HL-60 (cell line): ENCODE data around the gene DNAAF1.

ENCODE experiments used
- POLR2AphosphoS5 ChIP-seq: IDR thresholded peaks from 2 replicates; pipeline ENCODE4 v1.6.1; 2012; ENCODE audit warnings: low read depth
- SPI1 ChIP-seq: IDR thresholded peaks from 2 replicates; pipeline ENCODE4 v1.6.1; 2012; ENCODE audit warnings: low read depth, mild to moderate bottlenecking, borderline replicate concordance
- TF ChIP-seq, protein P1 (sequence below): IDR thresholded peaks from one replicate; pipeline ENCODE4 v1.5.1; 2011; ENCODE audit warnings: low read length, control low read depth, inconsistent platforms; ENCODE audit not compliant: insufficient read depth
- TF ChIP-seq, protein P2 (sequence below): IDR thresholded peaks from 2 replicates; pipeline ENCODE4 v1.6.1; 2012; ENCODE audit warnings: low read depth; ENCODE audit not compliant: insufficient replicate concordance

DNA sequence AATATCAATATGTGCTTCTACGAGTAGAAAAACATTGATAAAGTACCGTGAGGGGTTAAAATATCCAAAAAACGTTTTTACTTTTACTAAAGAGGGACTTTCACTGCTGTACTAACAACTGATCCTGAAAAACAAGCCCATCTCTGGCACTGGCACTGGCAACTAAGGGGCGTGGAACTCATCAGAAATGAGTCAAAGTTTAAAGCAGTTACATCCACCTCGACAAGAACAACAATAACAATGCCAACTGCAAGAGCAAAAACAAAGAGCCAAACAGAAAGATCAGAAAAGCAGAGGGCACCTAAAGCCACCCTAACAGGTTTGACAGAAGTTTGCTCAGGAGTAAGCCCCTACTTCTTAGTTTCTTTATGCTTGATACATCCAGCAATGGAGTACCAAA is 41.4 kb upstream of the DNAAF1 start:
- TF ChIP-seq POLR2AphosphoS5, result no peak
- TF ChIP-seq, protein P1, sequence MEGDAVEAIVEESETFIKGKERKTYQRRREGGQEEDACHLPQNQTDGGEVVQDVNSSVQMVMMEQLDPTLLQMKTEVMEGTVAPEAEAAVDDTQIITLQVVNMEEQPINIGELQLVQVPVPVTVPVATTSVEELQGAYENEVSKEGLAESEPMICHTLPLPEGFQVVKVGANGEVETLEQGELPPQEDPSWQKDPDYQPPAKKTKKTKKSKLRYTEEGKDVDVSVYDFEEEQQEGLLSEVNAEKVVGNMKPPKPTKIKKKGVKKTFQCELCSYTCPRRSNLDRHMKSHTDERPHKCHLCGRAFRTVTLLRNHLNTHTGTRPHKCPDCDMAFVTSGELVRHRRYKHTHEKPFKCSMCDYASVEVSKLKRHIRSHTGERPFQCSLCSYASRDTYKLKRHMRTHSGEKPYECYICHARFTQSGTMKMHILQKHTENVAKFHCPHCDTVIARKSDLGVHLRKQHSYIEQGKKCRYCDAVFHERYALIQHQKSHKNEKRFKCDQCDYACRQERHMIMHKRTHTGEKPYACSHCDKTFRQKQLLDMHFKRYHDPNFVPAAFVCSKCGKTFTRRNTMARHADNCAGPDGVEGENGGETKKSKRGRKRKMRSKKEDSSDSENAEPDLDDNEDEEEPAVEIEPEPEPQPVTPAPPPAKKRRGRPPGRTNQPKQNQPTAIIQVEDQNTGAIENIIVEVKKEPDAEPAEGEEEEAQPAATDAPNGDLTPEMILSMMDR, result no peak
- TF ChIP-seq, protein P2, sequence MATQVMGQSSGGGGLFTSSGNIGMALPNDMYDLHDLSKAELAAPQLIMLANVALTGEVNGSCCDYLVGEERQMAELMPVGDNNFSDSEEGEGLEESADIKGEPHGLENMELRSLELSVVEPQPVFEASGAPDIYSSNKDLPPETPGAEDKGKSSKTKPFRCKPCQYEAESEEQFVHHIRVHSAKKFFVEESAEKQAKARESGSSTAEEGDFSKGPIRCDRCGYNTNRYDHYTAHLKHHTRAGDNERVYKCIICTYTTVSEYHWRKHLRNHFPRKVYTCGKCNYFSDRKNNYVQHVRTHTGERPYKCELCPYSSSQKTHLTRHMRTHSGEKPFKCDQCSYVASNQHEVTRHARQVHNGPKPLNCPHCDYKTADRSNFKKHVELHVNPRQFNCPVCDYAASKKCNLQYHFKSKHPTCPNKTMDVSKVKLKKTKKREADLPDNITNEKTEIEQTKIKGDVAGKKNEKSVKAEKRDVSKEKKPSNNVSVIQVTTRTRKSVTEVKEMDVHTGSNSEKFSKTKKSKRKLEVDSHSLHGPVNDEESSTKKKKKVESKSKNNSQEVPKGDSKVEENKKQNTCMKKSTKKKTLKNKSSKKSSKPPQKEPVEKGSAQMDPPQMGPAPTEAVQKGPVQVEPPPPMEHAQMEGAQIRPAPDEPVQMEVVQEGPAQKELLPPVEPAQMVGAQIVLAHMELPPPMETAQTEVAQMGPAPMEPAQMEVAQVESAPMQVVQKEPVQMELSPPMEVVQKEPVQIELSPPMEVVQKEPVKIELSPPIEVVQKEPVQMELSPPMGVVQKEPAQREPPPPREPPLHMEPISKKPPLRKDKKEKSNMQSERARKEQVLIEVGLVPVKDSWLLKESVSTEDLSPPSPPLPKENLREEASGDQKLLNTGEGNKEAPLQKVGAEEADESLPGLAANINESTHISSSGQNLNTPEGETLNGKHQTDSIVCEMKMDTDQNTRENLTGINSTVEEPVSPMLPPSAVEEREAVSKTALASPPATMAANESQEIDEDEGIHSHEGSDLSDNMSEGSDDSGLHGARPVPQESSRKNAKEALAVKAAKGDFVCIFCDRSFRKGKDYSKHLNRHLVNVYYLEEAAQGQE, result no peak
- no peak for TF ChIP-seq SPI1
